Adipose tissue (tissue), 3 donors: Measurements from ENCODE around the gene PEAK1. TPM values are rescaled to one million over a fixed set of nuclear protein-coding genes. Genes with fewer than 3 reads are reported as not detected.
"Not testable (repeated sequence)": the region's sequence is repeated elsewhere in the genome, so short reads cannot be mapped to it uniquely, and the experiment has no call there.

ENCODE experiments used
- H3K27ac ChIP-seq: one replicate; pipeline ENCODE4 v1.5.1; 2013; ENCODE audit warnings: low read depth, low read length
- WGBS, 3 donors: extraction: QIAGEN DNeasy Blood & Tissue Kit; methylation state at CpG; one replicate each; pipeline ENCODE4 v1.1.7; 2013; 5-methylcytosine and 5-hydroxymethylcytosine counted together
- polyA plus RNA-seq, 3 donors: library from polyadenylated mRNA; stranded (reverse); fragments of 200-250 nt; gene quantifications; one replicate each; pipeline ENCODE4 v1.2.3, GENCODE V29; 2013
- donor health status: healthy with polysubstance abuse.
- donor health status: Bipolar disorder and iron deficiency.
- donor health status: healthy.

Gene PEAK1
- polyA plus RNA-seq, 3 donors = 2.3 to 9.5 (median 4.9) TPM

DNA sequence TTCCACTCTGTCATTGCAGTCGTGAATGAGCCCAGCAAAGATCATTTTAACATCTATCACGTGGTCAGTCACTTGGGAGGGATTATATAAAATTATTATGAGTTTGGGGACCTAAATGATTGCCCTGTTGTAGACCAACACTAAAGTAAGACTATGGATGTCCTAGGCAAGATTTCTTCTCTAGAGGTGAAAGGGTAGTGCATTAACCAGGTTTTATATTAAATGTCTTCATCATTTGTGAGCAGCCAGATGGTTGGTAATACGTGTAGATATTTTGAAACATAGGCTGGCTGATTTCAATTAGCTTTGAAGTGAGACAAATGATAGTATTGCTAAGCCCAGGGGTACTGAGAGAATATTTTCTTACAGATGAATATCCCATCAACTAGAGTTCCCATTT lies 198.7 kb downstream of the PEAK1 start:
- WGBS, 3 donors = 81 to 83% (median 82%) methylated on average over 3 of the region's 3 CpGs
- H3K27ac ChIP-seq = no peak overlapping the region

DNA sequence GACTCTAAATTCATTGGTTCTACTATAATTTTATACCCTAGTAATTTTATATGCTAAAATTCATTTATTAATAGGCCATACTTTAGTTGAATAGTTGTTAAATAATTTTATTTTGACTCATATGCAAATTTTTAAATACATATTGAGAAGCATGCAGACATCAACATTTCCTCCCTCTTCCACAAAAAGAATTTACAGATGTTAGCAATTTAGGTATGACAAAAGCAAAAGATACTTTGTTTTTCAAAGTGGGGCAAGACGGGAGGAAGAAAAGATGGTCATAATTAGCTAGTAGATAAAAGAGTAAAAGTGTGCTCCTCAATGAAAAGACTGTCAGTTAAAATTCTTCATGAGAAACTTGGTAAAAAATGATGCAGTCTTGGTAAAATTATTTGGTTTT lies 200.1 kb downstream of the PEAK1 start:
- no peak overlapping the region for H3K27ac ChIP-seq
- 88 to 91% (median 90%) methylated on average over 1 of the region's 1 CpG for WGBS, 3 donors

DNA sequence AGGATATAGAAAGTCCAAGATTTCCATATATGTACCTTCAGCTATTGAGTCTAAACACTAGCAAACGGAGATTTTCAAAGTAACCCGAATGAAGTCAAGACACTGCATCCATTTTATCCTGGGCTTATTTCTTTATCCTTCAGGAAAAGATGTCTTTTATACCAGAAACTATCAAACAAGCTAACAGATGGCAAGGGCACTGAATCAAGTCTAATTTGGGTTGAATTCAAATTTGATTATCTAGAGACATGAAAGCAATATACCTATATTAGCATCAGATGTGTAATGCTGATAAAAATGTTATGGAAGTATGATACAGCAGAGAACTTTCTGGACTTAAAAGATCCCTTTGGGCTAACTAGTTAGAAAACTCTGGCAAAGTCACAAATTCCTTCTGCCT lies 210.7 kb downstream of the PEAK1 start:
- H3K27ac ChIP-seq = no peak overlapping the region
- 96 to 98% (median 97%) methylated on average over 2 of the region's 2 CpGs for WGBS, 3 donors

DNA sequence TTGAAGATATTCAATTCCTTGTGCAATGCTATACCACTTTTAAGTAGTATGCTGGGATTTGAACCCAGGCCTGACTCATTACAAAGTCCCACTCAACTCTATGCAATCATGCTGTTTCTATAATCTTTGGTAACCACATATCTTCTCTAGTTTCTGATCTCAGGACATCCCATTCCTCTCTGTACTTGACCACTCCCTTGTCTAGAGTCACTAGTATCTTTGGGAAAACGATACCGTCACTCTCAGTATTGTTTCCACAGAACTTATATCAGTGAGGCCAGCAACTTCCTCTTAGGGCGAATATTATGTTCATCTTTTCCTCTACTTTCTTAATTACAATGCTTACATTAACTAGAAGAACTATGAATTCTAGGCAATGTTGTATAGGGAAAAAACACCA lies 211.7 kb downstream of the PEAK1 start:
- 75 to 92% (median 77%) methylated on average over 3 of the region's 3 CpGs for WGBS, 3 donors
- H3K27ac ChIP-seq = no peak overlapping the region

GRCh38 chr15:77201665-77202064 lies 218.2 kb downstream of the PEAK1 start:
- H3K27ac ChIP-seq = no peak overlapping the region

- no peak overlapping the region for H3K27ac ChIP-seq
These were observed 223.5 kb downstream of the PEAK1 start for GRCh38 chr15:77196381-77196780.

DNA sequence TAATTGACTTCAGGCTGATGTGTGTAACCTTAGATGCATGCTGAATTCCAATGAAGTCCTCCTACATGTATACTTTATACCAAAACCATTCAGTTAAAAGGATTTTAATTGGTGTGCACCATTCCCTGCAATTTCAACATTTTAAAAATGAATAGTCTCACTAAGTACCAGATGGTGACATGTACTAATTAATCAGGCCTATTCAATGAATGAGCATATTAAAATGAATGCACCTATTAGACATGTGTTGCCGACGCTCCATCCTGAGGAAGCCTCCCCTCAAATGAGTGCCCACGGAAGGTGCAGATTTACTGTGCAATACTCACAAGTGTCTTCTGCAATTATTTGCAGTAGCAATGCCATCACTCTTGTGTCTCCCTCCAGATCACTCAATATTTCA lies 224.3 kb downstream of the PEAK1 start:
- H3K27ac ChIP-seq = no peak overlapping the region
- 96 to 99% (median 98%) methylated on average over 3 of the region's 3 CpGs for WGBS, 3 donors

DNA sequence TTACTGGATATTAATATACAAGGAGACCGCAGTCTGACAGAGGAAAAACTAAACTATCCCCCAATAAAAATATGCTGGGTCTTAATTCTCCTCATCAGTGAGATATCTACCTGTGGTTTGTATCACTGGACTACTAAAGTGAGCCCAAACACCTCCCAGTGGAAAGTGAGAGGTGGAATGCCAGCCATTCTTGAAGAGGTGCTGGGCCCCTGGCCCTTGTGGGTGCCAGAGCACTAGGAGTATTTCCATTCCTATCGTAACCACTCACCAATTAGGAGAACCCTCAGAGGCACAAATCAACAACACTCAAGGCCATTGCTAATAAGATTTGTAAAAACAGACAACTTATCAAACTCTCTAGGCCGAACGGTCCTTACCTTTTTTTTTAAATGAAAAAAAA lies 227.5 kb downstream of the PEAK1 start:
- 61 to 97% (median 94%) methylated on average over 4 of the region's 4 CpGs for WGBS, 3 donors

DNA sequence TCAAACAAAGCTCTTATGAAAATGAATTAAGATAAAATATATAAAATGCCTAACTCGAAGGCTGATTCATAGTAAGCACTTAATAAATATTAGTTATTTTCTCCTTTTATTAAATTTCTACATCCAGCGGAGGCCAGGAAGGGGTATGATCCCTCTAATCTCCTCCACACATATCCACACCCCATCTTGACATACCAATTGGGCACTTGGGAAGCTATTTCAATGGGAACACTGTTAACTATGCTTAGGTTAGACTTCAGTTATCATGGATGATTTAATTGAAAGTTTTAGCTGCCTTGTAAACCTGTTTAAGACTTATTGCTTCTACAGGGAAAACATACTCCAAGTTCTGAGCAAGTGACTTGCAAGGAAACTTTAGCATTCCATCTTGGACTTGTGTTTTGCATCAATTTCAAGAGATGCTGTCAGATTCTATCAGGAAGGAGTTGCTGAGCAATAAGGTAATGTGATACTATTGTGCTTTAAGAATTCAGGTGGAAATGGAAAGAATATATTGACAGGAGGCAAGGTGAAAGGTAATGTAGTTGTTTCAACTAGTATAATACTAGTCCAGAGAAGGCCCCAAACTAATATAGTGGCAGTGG lies 228.6 kb downstream of the PEAK1 start:
- H3K27ac ChIP-seq = no peak overlapping the region
- WGBS, 3 donors = 86 to 95% (median 92%) methylated on average over 2 of the region's 2 CpGs

More for the DNA sequence above, 227.5 kb downstream of the PEAK1 start:
- H3K27ac ChIP-seq = no peak overlapping the region

DNA sequence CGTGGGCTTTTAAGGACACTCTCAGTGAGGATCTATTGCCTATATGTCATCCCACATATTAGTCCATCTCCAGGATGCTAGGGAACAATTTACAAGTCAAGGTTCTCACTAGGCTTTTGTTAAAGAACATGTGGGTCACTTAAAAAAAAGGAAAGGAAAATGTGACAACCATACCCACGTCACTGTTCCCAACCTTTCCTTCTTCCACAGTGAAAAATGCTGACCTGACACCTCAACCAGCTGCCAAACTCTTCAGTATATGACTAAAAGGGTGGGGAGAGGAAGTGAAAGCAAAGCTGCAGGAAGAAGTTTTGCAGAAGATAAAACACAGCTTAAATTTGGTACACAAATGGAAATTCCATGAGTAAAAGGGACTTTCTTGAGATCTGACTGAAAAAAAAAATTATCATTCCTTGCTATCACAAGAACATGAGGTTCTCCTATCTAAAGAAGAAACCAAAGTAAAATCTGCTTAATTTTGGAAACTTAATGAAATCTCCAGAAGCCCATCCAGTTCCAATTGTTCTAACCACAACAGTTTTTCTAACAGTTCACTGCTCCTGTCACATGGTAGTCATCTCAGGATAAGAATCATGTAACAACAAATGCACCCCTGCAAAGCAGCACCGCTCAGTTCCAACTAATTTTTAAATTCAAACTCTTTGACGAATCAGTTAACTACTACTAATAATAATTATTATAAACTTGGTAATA lies 232.0 kb downstream of the PEAK1 start:
- no peak overlapping the region for H3K27ac ChIP-seq
- WGBS, 3 donors = 33 to 74% (median 35%) methylated on average over 4 of the region's 4 CpGs

GRCh38 chr15:77186594-77187011 lies 233.3 kb downstream of the PEAK1 start:
- WGBS, 3 donors = 22 to 47% (median 47%) methylated on average over 3 of the region's 3 CpGs
- no peak overlapping the region for H3K27ac ChIP-seq

DNA sequence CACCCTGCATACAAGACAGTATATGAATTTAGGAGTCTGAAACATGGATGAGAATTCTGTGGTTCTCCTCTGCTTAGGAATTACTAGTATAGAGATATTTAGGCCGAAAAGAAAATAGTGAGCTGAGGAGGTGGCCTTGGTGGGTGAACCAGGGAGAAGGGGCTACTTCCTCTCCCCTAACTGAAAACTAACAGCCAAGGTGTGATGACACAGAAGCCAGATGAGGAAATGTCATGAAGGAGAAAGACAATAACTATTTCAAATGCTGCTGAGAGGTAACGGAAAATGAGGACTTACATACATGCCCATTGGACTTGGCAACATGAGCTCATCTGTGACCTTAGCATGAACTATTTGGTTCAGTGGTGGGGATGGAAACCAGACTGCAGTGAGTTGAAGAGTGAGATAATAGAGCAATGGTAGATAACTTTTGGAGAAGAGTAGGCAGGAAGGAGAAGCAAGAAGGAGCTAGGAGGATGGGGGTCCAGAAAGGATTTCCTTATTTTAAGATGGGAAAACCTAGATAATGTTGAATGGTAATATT lies 234.6 kb downstream of the PEAK1 start:
- no peak overlapping the region for H3K27ac ChIP-seq
- 75 to 87% (median 85%) methylated on average over 2 of the region's 2 CpGs for WGBS, 3 donors

DNA sequence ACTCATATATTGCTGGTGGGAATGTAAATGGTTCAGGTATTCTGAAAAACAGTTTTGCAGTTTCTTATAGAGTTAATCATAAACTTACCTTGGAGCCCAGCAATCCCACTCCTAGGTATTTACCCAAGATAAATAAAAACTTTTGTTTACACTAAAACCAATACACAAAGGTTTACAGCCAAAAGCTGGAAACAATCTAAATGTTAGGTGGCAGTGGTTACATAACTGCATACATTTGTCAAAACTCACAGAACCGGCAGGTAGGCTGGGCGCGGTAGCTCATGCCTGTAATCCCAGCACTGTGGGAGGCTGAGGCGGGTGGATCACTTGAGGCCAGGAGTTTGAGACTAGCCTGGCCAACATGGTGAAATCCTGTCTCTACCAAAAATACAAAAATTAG lies 235.6 kb downstream of the PEAK1 start:
- 38 to 96% (median 81%) methylated on average over 4 of the region's 4 CpGs for WGBS, 3 donors
- not testable (repeated sequence) for H3K27ac ChIP-seq

DNA sequence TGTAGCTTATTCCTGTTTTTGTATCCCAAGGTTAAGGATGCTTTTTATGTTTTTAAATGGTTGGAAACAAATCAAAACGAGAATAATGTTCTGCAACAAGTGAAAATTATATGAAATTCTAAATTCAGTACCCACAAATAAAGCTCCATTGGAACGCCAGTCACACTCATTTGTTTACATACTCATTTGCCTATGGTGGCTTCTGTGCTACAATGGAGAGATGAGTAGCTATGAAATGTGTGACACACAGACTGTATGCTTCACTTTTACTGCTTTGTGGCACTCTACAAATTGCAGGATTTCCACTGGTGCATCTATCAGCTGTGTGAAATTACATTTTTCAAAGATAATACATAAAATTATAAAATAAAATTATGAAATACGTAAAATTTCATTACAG lies 236.8 kb downstream of the PEAK1 start:
- 88 to 95% (median 94%) methylated on average over 3 of the region's 3 CpGs for WGBS, 3 donors

DNA sequence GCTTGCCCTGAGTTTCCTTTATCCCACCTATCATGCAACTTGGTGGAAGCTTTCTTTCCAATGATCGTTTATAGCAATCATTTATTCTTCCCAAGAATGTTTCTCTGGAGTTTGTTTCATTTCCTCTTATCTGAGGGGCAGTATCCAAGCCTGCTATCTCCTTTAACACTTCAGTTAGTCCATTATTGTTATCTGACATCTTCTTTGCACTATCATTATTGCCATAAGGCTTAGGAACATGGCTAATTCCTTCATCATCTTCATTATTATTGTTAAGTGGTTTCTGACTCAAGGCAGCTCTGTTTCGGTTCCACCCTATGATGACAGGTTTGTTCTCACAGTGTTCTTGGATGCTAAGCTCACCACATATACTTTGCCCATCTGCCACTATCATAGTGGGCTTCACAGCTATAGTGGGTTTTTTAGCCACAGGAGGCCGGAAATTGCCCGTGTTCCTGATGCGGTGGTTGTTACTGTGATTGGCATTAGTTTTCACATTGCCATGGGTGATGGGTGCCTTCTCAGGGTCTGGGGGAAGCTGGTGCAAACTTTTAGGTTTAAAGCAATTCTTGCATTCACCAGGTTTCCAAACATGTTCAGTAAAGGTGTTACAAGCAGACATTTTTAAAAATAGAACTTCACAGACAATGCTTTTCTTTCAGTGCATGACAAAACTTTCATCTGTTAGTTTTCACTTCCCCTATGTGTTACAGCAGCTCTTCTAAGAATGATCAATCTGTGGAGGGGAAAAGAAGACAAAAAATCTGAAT lies 238.4 kb downstream of the PEAK1 start:
- 79 to 87% (median 86%) methylated on average over 5 of the region's 5 CpGs for WGBS, 3 donors
- H3K27ac ChIP-seq = no peak overlapping the region

More for the DNA sequence above, 236.8 kb downstream of the PEAK1 start:
- H3K27ac ChIP-seq = no peak overlapping the region

DNA sequence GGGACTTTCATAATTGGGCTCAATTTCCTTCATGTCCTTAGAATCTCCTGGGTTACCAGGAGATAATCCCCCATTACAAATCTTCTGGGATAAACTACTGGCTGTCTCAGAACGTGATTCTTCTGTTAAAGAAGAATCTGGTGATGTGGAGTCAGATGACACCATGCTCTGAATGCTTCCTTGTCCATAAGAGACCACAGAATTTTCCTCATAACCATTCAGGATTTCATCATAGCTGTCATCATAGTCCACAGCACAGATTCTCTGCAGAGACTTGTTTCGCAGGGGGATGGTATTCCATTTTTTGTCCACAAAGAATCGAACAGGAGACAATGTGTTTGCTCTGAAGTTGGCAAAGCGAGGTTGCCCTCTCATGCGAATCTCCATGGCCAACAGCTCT lies 239.1 kb downstream of the PEAK1 start:
- 81 to 90% (median 82%) methylated on average over 5 of the region's 5 CpGs for WGBS, 3 donors
- H3K27ac ChIP-seq = no peak overlapping the region

DNA sequence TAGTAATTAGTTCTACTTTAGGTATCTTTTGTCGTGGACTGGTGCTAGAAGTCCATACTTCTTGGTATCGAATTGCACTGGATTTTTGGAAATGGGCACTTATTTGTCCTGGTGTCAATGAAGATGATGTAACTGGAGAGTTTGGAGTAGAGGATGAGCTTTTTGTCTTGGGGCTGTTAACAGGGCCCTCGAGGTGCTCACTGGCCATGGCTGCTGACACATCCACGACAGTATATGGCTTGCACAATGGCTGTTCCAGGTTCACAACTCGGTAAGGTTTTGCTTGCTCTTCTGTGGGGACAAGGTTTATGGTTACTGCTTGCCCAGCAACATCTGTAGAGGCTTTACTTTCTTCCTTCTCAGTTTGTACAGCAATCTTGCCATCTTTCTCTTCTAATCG lies 239.6 kb downstream of the PEAK1 start:
- 92 to 94% (median 93%) methylated on average over 6 of the region's 6 CpGs for WGBS, 3 donors
- H3K27ac ChIP-seq = no peak overlapping the region

- H3K27ac ChIP-seq = no peak overlapping the region
These were observed 240.3 kb downstream of the PEAK1 start for GRCh38 chr15:77179541-77179998.

DNA sequence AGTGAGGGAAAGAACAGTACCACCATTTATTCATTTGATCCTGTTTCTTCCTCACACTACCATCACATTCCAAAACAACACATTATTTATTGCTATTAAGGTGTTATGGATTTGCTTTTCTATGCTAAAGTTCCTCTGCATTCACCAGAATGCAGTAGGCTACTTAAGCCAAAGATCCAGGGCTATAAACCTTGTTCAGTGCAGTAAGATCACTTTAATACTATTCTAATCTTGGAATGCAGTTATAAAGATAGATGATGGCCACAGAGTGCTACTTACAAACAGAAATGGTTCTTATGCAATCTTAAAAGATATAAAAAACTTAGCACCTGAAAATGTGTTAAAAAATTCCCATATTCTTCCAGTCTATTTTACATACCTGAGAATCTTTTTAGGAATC lies 241.5 kb downstream of the PEAK1 start:
- H3K27ac ChIP-seq = no peak overlapping the region
